A673 (cell line): ENCODE results near the gene TMEM178B. TPM values are rescaled to one million over a fixed set of nuclear protein-coding genes. Genes with fewer than 3 reads are reported as not detected.

Experiments
- BruUV-seq: library from RNA; stranded (reverse); fragments of 400-500 nt; replicated peaks from 2 replicates; lab custom pipeline; 2021; lab: Mats Ljungman, UMichigan
- CTCF ChIA-PET: fragments of 300-600 bp; sonication (Branson Sonifier 250); formaldehyde crosslinking; loops from one replicate; lab custom pipeline; 2022; ENCODE audit warnings: antibody characterized with exemption; lab: Charles Lee
- POLR2A ChIA-PET: fragments of 300-600 bp; sonication (Branson Sonifier 250); formaldehyde crosslinking; loops from one replicate; lab custom pipeline; 2022; ENCODE audit warnings: antibody characterized with exemption; ENCODE audit not compliant: low non-redundant PET; lab: Charles Lee
- DNase-seq: peaks from one replicate; pipeline ENCODE4 v3.0.0-alpha.2; 2015; ENCODE audit warnings: low spot score
- H3K27ac ChIP-seq: fragments of 200-600 bp; sonication (generic); 2 replicates; pipeline ENCODE4 v1.5.1; 2016; ENCODE audit warnings: mixed run types, low read depth, mild to moderate bottlenecking, mixed read lengths, antibody characterized with exemption, low read length; ENCODE audit not compliant: poor library complexity, severe bottlenecking
- H3K27me3 ChIP-seq: fragments of 200-600 bp; sonication (generic); replicated peaks from 2 replicates; pipeline ENCODE4 v1.6.1; 2017; ENCODE audit warnings: mixed run types, low read depth, mild to moderate bottlenecking, mixed read lengths, antibody characterized with exemption, low read length; ENCODE audit not compliant: insufficient read depth, poor library complexity
- H3K36me3 ChIP-seq: fragments of 200-600 bp; sonication (generic); 2 replicates; pipeline ENCODE4 v1.6.1; 2016; ENCODE audit warnings: mixed run types, mild to moderate bottlenecking, mixed read lengths, antibody characterized with exemption, low read length; ENCODE audit not compliant: insufficient read depth, poor library complexity, severe bottlenecking
- H3K4me1 ChIP-seq: fragments of 200-600 bp; sonication (generic); 2 replicates; pipeline ENCODE4 v1.6.1; 2017; ENCODE audit warnings: mixed run types, mild to moderate bottlenecking, mixed read lengths, antibody characterized with exemption, low read length; ENCODE audit not compliant: insufficient read depth, poor library complexity, severe bottlenecking
- H3K4me3 ChIP-seq: fragments of 200-600 bp; sonication (generic); 2 replicates; pipeline ENCODE4 v1.5.1; 2016; ENCODE audit warnings: low read depth, mixed run types, mild to moderate bottlenecking, mixed read lengths, low read length; ENCODE audit not compliant: poor library complexity, severe bottlenecking
- H3K9me3 ChIP-seq: fragments of 200-600 bp; sonication (generic); 2 replicates; pipeline ENCODE4 v1.6.1; 2016; ENCODE audit warnings: mixed run types, low read depth, mild to moderate bottlenecking, mixed read lengths, antibody characterized with exemption, low read length; ENCODE audit not compliant: poor library complexity, severe bottlenecking
- EZH2 ChIP-seq: fragments of 200-600 bp; sonication (generic); IDR thresholded peaks from 2 replicates; pipeline ENCODE4 v1.6.1; 2017; ENCODE audit warnings: borderline replicate concordance, low read depth, mild to moderate bottlenecking, mixed read lengths, antibody characterized with exemption, low read length; ENCODE audit not compliant: poor library complexity, severe bottlenecking
- intact Hi-C: fragments of 100-400 bp; cut with micrococcal nuclease; formaldehyde crosslinking; loops from one replicate; pipeline ENCODE4 v1.10.0; 2022; ENCODE audit not compliant: unreplicated experiment
- total RNA-seq: library from RNA; stranded (reverse); gene quantifications from 2 replicates; pipeline ENCODE4 v1.2.3, GENCODE V29; 2021
- TF ChIP-seq, protein P1 (sequence below): fragments of 300-800, 200-600 bp; sonication (generic); conservative IDR thresholded peaks from 2 replicates; pipeline ENCODE4 v1.5.1; 2017; ENCODE audit warnings: low read depth, mild to moderate bottlenecking, antibody characterized with exemption, low read length, moderate library complexity, mixed read lengths

The TMEM178B gene
- total RNA-seq, 1 experiment from 2014 or later: 2.8 TPM

DNA sequence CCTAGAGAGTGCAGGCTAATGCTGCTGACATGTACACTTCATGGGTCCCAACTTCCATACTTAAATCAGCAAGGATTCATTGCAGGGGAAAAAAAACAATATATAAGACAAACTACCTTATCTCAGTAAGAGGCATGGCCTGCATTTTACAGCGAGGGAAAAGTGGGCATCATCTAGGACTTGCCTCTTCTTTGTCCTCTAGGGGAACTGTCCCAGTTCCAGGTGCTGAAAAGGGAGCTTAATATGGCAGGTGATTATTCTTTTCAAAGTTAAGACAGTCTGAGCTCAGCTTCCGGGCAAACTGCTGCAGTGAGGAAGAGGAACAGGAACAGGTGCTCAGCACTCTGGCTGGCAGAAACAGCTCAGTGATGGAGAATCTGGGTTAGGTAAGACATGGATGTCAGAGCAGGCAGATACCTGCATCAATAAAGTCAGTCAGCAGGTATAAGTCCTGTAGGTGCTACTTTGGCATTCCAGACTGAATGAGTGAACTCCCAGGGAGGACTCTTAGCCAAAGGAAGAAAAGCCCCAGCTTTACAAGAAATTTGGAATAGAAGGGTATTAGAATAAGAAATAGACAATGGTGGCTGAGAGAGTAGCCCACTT lies 147.2 kb downstream of the TMEM178B start:
- Histone ChIP-seq H3K27ac (no peak overlapping the region), H3K9me3 (no peaks in the 10 kb centered on the region), H3K27me3 (no peaks in the 10 kb centered on the region), H3K4me3 (no peak overlapping the region), H3K36me3 (no peaks in the 10 kb centered on the region), H3K4me1 (no peaks in the 10 kb centered on the region)
- DNase-seq: peak; percentile 6
- ChIA-PET POLR2A (no interaction called here), CTCF (no interaction called here)
- intact Hi-C loops: no loop called here
- BruUV-seq: no TSS peak
- TF ChIP-seq, protein P1, sequence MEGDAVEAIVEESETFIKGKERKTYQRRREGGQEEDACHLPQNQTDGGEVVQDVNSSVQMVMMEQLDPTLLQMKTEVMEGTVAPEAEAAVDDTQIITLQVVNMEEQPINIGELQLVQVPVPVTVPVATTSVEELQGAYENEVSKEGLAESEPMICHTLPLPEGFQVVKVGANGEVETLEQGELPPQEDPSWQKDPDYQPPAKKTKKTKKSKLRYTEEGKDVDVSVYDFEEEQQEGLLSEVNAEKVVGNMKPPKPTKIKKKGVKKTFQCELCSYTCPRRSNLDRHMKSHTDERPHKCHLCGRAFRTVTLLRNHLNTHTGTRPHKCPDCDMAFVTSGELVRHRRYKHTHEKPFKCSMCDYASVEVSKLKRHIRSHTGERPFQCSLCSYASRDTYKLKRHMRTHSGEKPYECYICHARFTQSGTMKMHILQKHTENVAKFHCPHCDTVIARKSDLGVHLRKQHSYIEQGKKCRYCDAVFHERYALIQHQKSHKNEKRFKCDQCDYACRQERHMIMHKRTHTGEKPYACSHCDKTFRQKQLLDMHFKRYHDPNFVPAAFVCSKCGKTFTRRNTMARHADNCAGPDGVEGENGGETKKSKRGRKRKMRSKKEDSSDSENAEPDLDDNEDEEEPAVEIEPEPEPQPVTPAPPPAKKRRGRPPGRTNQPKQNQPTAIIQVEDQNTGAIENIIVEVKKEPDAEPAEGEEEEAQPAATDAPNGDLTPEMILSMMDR: no peak
- no peak for TF ChIP-seq EZH2

DNA sequence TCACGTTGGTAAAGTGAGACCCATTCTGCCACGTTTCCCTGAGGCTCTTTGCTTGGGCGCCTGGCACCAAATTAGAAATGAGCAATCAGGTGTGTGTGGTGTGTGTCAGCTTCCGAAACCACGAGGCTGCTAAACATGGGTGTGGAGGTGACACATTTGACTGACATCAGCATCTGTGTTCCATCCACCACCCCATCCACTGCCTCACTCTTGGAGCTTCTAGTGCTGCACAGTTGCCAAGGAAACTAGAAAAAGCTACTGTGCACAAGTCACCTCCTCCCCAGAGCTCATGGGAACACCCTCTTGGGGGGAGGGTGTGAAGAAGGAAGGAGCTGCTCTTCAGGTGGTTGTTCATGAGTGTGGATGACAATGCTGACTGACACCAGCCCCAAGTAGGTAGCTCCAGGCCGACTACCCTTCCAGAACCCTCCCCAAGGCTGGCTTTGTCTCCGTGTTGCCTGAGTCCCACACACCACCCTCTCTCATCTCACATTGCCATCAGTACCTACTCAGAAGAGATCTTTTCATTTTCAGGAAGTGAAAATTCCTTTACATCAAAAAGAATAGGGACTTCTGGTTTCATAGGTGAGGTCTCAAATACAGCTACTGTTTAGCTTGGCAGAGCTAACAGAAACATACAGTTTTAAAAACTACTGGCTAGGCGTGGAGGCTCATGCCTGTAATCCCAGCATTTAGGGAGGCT lies 152.2 kb downstream of the TMEM178B start:
- no peak overlapping the region for H3K27ac ChIP-seq
- BruUV-seq: no TSS peak
- H3K27me3 ChIP-seq: no peaks in the 10 kb centered on the region
- H3K4me1 ChIP-seq: no peaks in the 10 kb centered on the region
- intact Hi-C loops: no loop called here
- no peak for DNase-seq
- ChIA-PET POLR2A (no interaction called here), CTCF (no interaction called here)
- H3K4me3 ChIP-seq: no peak overlapping the region
- no peak for TF ChIP-seq EZH2
- TF ChIP-seq, protein P1: no peak
- H3K9me3 ChIP-seq: no peaks in the 10 kb centered on the region
- H3K36me3 ChIP-seq: no peaks in the 10 kb centered on the region

- H3K27me3 ChIP-seq: no peaks in the 10 kb centered on the region
- no peak overlapping the region for H3K4me3 ChIP-seq
- TF ChIP-seq, protein P1: no peak
- no peak for TF ChIP-seq EZH2
- ChIA-PET CTCF (no interaction called here), POLR2A (no interaction called here)
- no peak overlapping the region for H3K27ac ChIP-seq
- intact Hi-C loops: no loop called here
- no peaks in the 10 kb centered on the region for H3K4me1 ChIP-seq
- no peaks in the 10 kb centered on the region for H3K9me3 ChIP-seq
- no peaks in the 10 kb centered on the region for H3K36me3 ChIP-seq
- no peak for DNase-seq
- BruUV-seq: no TSS peak
Observed at GRCh38 chr7:141227454-141227853, 153.6 kb downstream of the TMEM178B start.
